Measurements from ENCODE around the gene ZNF316.
"Not testable (repeated sequence)": the region's sequence is repeated elsewhere in the genome, so short reads cannot be mapped to it uniquely, and the experiment has no call there.

Gene ZNF316

DNA sequence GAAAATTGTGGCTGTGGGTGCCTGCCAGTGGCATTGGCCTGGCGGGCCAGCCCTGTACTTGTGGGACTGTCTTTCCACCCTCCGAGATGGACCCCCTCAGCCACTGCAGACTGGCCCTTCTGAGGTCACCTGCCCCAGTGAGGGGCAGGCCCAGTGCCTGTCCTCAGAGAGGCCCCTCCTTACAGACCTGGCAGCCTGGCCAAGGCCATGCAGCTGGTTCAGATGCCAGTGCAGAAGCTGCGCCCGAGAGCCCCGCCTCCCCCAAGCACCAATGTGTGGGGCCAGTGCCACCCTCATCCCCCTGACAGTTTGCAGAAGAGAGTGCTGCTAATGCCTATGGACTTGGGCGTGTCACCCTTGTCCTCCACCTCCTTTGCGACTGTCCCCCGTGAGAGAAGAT, 10.0 kb downstream of the ZNF316 start:
- no peak for DNase-seq (ENCODE audit: low read depth in 2 of 2)

DNA sequence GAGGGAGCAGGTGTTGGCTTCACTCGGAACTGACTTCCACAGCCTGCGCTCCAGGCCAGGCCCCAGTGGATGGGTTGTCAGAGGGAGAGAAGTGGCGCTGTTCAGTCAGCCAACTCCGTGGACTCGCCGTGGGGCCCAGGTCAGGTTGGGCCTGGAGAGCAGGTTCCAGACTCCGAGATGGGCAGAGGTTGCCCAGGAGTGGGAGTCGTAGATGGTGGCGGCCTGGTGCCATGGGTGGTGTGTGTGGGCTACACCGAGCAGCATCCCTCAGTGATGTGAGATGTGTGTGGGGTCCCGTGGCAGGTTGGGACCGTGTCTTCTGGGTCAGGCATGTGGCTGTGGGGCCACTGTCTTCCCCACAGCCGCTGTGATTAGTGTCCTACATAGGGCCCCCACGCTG, 10.4 kb downstream of the ZNF316 start:
- DNase-seq (ENCODE audit: low read depth in 2 of 2): no peak

DNA sequence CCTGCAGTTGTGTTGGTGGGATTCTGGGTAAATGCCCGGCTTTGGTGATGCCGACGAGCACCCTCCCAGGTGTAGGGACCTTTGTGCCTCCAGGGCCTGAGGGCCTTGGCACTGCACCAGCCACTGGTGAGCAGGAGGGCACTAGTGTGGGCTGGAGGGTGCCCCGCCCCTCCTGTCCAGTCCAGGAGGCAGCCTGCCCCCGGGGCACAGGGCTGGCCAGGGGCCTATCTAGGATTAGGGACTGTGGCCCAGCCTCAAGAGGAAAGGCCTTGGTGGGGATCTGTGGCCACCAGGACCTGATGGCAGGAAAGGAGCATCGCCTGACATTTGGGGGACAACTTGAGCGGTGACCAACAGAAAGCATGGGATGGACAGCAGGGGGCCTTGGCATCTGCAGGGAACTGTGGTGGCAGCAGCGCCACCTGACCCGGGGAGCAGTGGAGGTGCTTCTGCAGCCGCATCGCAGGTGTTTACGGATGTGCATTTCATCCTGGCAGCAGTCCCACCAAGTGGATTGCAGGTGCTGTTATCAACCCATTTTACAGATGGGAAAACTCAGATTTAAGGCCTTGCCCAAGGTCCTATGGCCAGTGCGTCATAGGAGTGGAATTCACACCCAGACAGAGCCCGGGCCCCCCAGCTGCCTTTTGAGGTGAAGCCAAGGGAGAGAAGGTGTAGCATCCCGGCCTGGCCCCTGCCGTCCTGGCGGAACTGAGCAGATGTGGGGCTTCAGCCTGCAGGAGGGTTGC, 11.1 kb downstream of the ZNF316 start:
- DNase-seq (ENCODE audit: low read depth in 2 of 2): no peak

DNA sequence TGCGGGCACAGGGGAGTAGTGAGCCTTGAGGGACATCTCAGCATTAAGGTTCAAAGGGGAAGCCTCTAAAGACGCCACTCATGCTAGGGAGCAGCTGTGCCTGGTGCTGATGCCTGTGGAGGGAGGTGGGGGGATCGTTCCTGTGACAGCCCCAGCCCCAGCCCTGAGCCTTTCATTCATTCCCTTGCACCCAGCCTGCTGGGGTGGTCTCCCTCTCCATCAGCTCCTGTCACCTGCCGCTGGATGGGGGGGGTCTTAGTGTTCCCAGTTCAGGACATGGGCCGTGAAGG, 11.6 kb downstream of the ZNF316 start:
- no peak for DNase-seq (ENCODE audit: low read depth in 2 of 2)

DNA sequence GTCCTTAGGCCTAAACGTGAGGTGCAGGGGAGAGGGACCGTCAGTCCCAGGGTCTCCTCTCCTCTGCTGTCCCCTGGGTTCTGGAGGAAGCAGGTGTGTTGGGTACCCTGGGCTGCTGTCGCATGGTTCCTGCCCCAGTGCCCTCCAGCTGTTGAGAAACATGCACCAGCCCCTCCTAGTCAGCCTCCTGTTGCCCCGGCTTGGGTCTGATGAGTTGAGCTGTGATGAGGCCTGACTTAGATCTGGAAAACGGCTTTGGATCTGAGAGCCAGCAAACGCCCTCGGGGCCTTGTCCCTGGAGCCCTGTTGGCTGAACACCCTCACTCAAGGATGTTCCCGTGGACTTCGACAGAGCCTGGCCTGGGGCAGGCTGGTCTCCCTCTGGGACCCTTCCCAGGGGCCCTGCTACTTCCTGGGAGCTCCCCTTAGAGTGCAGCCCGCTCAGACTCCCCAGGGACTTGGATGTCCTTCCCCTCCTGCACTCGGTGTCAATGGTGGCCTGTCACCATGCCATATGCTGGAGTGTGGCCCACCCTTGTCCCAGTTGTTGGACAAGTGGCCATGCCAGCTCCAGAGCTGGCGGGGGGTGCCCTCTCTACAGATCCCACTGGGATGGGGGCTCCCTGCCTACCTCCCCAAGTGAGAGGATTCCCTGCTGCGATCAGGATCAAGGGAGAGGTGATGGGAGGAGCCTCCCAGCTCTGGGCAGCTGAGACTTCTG, 12.3 kb downstream of the ZNF316 start:
- DNase-seq (ENCODE audit: low read depth in 2 of 2): no peak

DNA sequence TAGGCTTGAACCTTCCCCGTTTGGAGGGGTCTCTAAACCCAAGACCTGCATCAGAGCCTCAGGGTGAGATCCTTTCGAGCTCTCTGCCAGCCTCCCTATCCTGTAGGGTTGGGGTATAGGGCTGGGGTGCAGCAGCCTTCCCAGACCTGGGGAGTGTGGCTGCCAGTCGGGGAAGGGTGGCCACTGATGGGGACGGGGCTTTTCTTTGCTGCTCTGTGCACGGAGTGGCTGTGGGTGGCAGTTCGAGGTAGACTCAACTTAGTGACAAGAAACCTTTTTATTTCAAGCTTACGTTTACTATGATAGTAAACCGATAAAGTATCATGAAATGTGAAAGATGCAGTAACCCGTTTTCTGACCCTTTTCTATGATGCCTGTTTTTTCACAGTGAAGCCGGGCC, 13.0 kb downstream of the ZNF316 start:
- DNase-seq (ENCODE audit: low read depth in 2 of 2): no peak

DNA sequence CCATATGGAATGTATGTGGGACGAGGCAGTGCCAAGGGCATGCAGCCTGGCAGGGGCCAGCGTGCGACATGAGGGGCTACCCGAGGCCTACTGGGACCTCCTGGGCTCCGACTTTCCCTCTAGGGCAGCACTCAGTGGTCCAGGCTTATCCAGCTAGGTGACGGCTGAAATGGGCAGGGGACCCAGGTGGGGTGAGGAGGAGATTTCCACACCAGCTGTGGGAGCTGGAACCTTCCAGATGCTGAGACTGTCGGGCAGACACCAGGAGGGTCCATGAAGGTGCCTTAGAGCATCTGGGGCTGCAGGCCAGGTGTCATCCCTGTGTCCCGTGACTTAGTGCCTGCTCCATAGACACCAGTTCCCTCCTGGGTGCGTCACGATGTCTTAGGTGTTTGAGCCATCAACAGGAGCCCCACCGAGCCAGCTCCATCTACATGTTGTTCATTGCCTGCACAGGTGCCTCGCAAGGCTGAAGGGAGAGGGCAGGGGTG, 13.4 kb downstream of the ZNF316 start:
- DNase-seq (ENCODE audit: low read depth in 2 of 2): no peak

DNA sequence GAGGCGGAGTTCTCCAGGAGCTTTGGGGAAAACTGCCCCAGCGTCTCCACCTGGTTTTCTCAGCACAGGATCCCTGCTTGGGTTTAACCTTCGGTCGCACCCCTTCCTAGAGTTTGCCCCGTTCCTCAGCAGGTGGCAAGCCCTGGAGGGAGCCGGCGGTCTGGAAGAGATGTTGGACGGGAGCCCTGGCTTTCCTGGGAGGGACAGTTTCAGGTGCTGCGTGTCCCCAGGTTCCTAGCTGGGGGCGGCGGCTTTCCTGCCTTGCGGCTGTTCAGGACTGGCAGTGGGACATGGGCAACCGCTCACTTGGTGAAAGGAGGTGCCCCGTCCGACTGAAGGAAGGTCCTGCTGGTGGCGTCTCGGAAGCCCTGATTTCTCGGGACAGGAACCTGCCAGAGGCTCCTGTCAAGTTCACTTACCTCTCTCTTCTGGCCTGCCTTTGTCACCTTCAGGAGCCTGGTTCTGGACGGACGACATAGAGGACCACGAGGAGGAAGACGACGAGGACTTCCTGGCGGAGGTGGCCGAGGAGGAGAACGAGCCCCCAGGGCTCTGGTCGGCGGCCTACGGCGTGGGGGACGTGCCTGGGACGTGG, 14.8 kb downstream of the ZNF316 start:
- no peak for DNase-seq (ENCODE audit: low read depth in 2 of 2)

DNA sequence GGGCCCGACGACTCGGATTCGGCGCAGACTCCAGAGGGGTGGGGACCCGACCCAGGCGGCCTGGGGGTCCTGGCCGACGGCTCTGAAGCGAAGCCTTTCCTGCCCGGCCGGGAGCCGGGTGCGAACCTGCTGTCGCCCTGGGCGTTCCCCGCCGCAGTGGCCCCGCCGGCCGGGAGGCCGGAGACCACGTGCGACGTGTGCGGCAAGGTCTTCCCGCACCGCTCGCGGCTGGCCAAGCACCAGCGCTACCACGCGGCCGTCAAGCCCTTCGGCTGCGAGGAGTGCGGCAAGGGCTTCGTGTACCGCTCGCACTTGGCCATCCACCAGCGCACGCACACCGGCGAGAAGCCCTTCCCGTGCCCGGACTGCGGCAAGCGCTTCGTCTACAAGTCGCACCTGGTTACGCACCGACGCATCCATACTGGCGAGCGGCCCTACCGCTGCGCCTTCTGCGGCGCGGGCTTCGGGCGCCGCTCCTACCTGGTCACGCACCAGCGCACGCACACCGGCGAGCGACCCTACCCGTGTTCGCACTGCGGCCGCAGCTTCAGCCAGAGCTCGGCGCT, 15.4 kb downstream of the ZNF316 start:
- DNase-seq (ENCODE audit: low read depth in 2 of 2): no peak

DNA sequence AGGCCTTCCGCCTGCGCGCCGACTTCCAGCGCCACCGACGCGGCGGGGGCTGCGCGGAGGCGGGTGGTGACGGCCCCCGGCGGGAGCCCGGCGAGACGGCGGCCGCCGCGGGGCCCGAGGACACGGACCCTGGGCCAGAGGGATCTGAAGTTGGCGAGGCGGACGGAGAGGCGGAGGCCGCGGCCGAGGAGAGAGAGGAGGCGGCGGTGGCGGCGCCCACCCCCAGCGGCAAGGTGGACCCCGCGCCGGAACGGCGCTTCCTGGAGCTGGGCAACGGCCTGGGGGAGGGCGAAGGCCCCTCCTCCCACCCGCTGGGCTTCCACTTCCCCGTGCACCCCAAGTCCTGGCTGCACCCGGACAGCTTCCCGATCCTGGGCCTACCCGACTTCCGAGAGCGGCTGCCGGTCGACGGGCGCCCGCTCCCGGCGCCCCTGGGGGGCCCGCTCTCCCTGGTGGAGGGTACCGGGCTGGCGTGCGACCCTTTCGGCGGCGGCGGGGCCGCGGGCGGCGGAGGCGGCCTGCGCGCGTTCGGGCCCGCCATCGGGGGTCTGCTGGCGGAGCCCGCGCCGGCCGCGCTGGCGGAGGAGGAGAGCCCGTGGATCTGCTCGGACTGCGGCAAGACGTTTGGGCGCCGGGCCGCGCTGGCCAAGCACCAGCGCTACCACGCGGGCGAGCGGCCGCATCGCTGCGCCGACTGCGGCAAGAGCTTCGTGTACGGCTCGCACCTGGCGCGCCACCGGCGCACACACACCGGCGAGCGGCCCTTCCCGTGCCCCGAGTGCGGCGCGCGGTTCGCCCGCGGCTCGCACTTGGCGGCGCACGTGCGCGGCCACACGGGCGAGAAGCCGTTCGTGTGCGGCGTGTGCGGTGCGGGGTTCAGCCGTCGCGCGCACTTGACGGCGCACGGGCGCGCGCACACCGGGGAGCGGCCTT, 16.2 kb downstream of the ZNF316 start:
- no peak for DNase-seq (ENCODE audit: low read depth in 2 of 2)

DNA sequence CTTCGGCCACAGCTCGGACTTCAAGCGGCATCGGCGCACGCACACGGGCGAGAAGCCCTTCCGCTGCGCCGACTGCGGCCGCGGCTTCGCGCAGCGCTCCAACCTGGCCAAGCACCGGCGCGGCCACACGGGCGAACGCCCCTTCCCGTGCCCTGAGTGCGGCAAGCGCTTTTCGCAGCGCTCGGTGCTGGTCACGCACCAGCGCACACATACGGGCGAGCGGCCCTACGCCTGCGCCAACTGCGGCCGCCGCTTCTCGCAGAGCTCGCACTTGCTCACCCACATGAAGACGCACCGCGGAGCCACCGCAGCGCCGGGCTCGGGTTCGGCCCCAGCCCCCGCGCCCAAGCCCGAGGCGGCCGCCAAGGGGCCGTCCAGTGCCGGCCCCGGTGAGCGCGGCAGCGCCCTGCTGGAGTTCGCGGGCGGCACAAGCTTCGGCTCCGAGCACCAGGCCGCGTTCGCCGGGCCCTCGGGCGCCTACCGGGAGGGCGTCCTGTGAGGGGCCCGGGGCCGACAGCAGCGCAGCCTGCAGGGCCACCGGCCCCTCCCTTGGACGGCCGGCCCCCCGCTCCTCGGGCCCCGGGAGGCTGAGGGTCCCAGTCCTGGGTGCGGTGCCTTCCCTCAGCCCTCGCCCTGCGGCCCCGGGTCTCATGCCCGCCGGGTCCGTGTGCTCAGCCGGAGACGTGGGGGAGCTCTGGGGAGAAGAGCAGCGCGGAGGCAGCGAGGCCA, 17.2 kb downstream of the ZNF316 start:
- no peak for DNase-seq (ENCODE audit: low read depth in 2 of 2)

DNA sequence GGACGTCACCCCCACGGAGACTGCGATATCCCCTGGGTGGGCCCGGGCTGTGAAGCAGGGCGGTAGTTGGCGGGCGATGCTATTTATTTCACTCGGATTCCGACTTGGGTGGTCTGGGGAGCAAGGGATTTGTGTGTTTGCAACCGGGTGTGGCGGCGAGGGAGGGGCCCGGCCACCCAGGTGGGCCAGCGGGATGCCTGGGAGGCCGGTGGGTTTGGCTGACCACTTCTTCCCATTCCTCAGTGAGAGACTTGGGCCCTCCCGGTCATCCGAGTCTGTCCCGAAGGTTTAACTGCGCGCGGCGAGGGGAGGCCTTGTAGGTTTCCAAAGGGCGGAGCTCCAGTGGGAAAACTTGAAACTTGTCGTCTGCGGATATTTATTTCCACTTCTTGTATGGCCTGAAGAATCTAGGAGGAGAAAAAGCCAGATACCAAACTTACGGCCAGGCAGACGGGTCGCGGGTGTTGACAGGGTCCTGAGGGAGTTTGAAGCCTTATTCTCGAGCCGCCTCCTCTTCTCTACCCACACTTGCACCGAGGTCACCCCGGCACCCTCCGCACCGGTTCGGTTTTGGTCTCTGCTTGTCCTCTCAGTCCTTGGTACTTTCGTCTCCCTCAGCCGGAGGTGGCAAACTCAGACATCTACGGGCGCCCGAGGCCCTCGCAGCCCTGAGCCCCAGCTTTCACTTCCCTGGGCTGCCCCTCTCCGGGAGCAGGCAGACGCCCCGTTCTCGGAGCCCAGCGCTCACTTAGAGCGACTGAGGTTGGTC, 17.9 kb downstream of the ZNF316 start:
- no peak for DNase-seq (ENCODE audit: low read depth in 2 of 2)

DNA sequence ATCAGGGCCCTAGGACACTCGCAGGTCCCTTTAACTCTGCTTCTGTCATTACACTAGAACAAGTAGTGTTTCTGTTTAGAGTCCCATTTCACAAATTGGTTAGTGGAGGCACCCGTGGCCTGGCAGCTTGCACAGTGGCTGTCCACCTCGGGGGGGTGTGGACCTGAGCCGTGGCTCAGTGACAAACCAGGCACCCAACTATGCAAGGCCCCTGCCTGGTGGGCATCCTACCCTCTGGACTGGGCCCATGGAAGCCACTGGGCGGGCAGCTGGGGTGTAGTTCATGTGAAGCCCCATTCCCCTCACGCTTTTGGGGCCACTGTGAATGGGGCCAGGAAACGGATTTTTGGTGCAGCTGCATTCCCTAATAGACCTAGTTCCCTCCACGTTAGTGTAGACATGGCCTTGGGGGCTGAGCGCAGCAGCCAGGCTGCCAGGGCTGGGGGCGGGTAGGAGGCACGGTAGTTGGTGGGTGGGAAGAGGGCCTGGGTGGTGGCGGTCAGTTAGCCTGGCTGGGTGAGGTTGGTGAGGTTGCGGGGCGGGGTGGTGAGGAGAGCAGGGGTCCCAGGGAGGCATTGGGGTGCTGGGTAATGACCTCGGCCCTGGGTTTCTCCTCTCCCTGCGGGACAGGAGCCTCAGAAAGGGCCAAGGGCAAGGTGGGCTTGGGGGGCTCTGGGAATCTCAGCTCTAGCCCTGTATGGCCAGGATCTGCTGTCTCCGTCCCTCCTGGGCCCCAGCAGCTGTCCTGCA, 18.7 kb downstream of the ZNF316 start:
- no peak for DNase-seq (ENCODE audit: low read depth in 2 of 2)

DNA sequence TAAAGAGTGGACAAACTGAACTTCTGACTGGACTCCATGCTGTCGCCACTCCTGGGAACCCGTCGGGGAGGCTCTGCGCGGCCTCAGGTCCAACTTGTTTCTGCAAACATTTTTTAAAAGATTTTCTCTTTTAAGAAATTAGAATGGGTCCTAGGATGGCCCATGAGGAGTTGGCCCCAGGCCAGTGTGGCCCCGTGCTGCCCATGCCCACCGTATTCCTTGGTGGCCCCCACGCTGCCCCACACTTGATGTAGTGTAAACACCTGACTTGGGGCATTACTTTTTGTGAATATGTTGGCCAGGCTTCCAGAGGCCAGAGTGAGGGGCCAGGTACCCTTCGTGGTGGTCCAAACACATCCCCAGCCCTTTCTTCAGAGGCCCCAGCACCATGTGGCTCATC, 19.3 kb downstream of the ZNF316 start:
- DNase-seq (ENCODE audit: low read depth in 2 of 2): no peak

DNA sequence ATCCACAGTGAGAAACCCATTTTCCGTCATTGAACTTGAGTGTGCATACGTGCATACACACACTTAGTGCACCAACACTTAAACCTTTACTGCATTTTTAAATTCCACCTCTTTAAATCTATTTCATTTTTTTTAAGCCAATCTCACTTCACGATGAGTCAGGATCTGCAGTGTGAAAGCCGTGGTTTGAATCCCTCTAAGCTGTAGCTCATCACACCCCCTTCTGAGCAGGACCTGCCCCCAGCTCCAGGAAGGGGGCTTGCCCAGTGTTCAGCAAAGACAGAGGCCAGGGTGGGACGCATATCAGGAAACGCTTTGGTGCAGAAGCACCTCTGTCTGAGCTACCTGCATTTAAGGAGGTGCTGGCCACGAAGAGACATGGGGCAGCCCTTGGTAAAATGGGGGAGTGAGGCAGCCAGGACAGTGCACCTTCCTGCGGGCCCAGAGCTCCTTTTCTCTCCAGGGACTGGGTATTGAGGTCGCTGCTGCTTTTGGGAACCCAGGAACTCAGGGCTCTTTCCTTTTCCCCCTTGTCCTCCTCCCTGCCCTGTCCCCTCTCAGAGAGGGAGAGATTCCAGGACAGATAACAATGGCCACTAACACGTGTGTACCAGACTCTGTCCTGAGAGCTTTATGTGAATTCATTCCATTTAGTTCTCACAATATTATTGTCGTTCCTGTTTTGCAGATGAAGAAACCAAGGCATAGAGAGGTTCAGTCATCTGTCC, 21.7 kb downstream of the ZNF316 start:
- DNase-seq (ENCODE audit: low read depth in 2 of 2): no peak

DNA sequence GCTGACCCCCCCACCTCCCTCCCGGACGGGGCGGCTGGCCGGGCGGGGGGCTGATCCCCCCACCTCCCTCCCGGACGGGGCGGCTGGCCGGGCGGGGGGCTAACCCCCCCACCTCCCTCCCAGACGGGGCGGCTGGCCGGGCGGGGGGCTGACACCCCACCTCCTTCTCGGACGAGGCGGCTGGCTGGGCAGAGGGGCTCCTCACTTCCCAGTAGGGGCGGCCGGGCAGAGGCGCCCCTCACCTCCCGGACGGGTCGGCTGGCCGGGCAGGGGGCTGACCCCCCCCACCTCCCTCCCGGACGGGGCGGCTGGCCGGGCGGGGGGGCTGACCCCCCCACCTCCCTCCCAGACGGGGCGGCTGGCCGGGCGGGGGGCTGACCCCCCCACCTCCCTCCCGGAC, 33.7 kb downstream of the ZNF316 start:
- DNase-seq (ENCODE audit: low read depth in 2 of 2): not testable (repeated sequence)

DNA sequence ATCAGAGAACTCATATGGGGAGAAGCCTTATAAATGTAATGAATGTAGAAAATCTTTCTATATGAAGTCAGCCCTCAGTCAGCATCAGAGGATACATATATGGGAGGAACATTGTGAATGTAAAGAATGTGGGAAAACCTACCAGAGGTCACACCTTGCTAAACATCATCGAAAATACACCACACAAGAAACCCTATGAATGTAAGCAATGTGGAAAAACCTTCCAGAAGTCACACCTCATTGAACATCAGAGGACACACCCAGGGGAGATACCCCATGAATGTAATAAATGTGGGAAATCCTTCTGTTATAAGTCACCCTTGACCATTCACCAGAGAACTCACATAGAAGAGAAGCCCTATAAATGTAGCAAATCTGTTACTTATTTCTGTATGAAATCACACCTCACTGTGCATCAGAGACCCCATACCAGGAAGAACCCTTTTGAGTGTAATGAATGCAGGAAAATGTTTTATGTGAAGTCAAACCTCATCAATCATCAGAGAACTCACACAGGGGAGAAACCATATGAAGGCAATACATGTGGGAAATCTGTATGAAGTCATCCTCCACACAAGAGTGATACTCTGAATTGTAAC, 38.8 kb downstream of the ZNF316 start:
- no peak for DNase-seq (ENCODE audit: low read depth in 2 of 2)

DNA sequence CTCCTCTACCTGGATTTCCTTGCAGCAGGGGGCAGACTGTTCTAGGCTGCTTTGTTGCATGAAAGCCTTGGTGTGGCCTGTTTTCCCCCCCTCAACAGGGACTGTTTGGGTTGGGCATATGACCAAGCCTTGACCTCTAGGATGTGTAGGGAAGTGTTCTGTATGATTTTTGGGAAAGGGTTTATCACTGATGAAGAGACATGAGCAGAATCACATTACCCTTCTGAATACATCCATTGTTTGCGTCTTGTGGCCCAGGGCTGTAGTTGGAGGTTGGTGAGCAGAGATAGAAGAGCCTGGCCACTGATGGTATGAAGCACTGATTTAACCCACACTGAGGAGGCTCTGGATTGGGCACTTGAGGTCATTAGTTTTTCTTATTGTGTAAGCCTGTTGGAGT, 43.0 kb downstream of the ZNF316 start:
- no peak for DNase-seq (ENCODE audit: low read depth in 2 of 2)

Data from activated CD8-positive, alpha-beta memory T cell treated with anti-CD3 and anti-CD28 coated beads for 4 hours (primary cell).